ENCODE measurements around the gene RIPK4. TPM values are rescaled to one million over a fixed set of nuclear protein-coding genes. Genes with fewer than 3 reads are reported as not detected.

Gene RIPK4
- total and polyA plus RNA-seq, 7 donors, result 0.01 TPM; not detected in 6

DNA sequence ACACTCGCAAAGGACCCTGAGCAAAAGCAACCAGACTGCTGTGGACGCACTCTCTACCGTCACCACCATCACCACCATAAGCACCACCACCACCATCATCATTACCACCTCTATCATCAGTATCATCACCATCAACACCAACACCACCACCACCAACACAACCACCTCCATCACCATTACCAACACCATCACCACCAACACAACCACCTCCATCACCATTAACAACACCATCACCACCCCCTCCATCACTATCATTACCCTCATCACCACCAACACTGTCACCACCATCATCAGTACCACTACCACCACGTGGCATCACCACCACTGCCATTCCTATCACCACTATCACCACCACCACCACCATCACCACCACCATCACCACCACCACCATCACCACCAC, 38.8 kb upstream of the RIPK4 start:
- intact Hi-C loops (cut with DNase I), result no loop called here
- Histone ChIP-seq H3K4me3 (no peak overlapping the region), H3K27ac (no peak overlapping the region), H3K9me3 (no peaks in the 10 kb centered on the region), H3K27me3 (ENCODE audit: insufficient read depth in 3 of 3, low read length in 2 of 3) (no peaks in the 10 kb centered on the region), H3K4me1 (peaks cover 12% of the 10 kb centered on the region), H3K36me3 (ENCODE audit: insufficient read depth in 1 of 2, low read depth in 1 of 2) (peaks cover 0 to 38% of the 10 kb centered on the region in 2 donors)
- no peak for DNase-seq
- ATAC-seq, result no peak
- TF ChIP-seq, protein P1, sequence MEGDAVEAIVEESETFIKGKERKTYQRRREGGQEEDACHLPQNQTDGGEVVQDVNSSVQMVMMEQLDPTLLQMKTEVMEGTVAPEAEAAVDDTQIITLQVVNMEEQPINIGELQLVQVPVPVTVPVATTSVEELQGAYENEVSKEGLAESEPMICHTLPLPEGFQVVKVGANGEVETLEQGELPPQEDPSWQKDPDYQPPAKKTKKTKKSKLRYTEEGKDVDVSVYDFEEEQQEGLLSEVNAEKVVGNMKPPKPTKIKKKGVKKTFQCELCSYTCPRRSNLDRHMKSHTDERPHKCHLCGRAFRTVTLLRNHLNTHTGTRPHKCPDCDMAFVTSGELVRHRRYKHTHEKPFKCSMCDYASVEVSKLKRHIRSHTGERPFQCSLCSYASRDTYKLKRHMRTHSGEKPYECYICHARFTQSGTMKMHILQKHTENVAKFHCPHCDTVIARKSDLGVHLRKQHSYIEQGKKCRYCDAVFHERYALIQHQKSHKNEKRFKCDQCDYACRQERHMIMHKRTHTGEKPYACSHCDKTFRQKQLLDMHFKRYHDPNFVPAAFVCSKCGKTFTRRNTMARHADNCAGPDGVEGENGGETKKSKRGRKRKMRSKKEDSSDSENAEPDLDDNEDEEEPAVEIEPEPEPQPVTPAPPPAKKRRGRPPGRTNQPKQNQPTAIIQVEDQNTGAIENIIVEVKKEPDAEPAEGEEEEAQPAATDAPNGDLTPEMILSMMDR (IDR thresholded peaks at IDR 0.05), result no peak
- 96 to 100% (median 97%) methylated on average over 4 of the region's 4 CpGs for WGBS, 3 donors

DNA sequence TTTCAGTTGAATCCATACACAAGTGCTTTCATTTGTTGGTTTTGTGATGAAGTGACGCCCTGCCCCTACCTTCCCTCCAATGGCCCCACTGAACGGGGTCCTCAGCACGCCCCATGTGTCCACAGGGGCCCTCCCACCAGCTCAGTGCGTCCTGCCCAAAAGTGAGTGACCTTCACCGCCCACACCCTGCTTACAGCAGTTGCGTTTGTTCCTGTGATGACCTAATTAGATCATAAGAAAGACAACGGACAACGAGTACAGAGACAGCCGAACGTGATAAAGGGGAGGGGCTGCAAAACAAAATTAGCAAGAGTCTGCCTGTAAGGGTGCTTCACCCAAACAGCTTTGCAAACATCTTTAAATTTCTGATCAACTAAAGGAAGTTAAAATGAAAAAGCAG, 38.2 kb upstream of the RIPK4 start:
- 94 to 95% (median 94%) methylated on average over 10 of the region's 10 CpGs for WGBS, 3 donors
- H3K27ac ChIP-seq, result no peak overlapping the region
- TF ChIP-seq, protein P1 (IDR thresholded peaks at IDR 0.05), result no peak
- no peaks in the 10 kb centered on the region for H3K27me3 ChIP-seq (ENCODE audit: insufficient read depth in 3 of 3, low read length in 2 of 3)
- ATAC-seq (no peak), DNase-seq (no peak)
- H3K4me3 ChIP-seq, result no peak overlapping the region
- peaks cover 12% of the 10 kb centered on the region for H3K4me1 ChIP-seq
- intact Hi-C loops (cut with DNase I), result no loop called here
- peaks cover 0 to 38% of the 10 kb centered on the region in 2 donors for H3K36me3 ChIP-seq (ENCODE audit: insufficient read depth in 1 of 2, low read depth in 1 of 2)
- no peaks in the 10 kb centered on the region for H3K9me3 ChIP-seq

DNA sequence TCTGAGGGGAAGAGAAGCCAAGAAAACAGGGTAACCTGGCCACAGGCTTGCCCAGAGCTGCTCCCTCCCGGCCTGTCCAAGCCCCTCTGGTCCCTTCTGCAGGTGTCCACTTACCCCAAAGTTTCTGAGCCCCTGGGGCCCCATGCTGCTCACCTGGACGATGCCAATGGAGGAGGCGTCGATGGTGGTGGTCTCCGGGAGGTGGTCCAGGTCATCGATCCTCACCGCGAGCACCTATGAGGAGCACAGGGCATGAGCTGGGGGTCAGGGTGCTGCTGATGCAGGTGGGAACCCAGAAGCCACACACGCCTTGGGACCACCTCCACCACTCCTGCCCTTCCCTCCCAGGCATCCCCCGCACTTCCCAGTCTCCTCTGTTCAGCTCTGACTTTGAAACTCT, 37.5 kb upstream of the RIPK4 start:
- ATAC-seq (no peak), DNase-seq (no peak)
- intact Hi-C loops (cut with DNase I), result no loop called here
- Histone ChIP-seq H3K9me3 (no peaks in the 10 kb centered on the region), H3K4me1 (peaks cover 12% of the 10 kb centered on the region), H3K27me3 (ENCODE audit: insufficient read depth in 3 of 3, low read length in 2 of 3) (no peaks in the 10 kb centered on the region), H3K4me3 (no peak overlapping the region), H3K36me3 (ENCODE audit: insufficient read depth in 1 of 2, low read depth in 1 of 2) (peaks cover 0 to 38% of the 10 kb centered on the region in 2 donors), H3K27ac (no peak overlapping the region)
- WGBS, 3 donors, result 98 to 99% (median 98%) methylated on average over 7 to 10 of the region's 10 CpGs
- TF ChIP-seq, protein P1 (IDR thresholded peaks at IDR 0.05), result no peak

DNA sequence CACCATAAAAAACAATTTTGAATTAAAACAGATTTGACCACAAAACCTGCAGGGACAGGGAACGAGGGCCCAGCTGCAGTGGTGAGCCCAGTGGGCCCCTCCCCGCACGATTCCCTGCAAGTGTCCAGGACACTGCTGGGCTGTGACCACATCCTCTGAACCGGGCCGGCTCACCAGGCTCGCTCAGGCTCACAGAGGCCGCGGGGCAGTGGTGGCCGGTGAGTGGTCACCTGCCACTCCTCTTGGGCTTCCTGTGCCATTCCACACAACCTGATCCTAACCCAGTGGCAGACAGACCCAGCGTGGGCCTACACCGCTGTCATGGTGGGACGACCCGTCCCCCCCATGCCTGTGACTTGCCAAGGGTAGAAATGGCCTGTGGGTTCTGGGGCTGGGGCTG, 36.5 kb upstream of the RIPK4 start:
- ATAC-seq (peak in 2 of 4 donors; percentile 30 to 52), DNase-seq (no peak)
- WGBS, 3 donors, result 68 to 78% (median 69%) methylated on average over 13 of the region's 13 CpGs
- peaks cover 0 to 39% of the 10 kb centered on the region in 2 donors for H3K36me3 ChIP-seq (ENCODE audit: insufficient read depth in 1 of 2, low read depth in 1 of 2)
- TF ChIP-seq, protein P1 (IDR thresholded peaks at IDR 0.05), result no peak
- H3K27me3 ChIP-seq (ENCODE audit: insufficient read depth in 3 of 3, low read length in 2 of 3), result no peaks in the 10 kb centered on the region
- no peak overlapping the region for H3K4me3 ChIP-seq
- H3K9me3 ChIP-seq, result no peaks in the 10 kb centered on the region
- peaks cover 12% of the 10 kb centered on the region for H3K4me1 ChIP-seq
- no peak overlapping the region for H3K27ac ChIP-seq
- intact Hi-C loops (cut with DNase I), result no loop called here

DNA sequence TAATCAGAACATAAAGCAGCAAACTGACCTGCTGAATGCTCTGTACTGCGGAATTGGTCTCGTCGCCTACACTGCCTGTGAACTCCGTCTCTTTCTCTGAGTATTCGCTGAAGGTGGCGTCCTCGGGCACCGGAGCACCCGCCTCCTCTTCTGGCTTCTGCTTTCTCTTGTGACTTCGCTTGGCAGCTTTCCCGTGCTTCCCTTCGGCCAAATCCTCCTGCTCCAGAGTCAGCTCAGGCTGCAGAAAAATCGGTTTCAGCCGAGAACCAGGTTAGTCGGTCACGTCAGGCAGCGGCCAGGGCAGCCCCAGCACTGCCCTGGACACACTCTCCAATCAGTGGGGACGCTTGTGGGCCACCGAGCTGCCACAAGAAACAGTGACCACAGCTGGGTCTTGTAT, 35.8 kb upstream of the RIPK4 start:
- WGBS, 3 donors, result 16 to 28% (median 17%) methylated on average over 19 of the region's 19 CpGs
- Histone ChIP-seq H3K9me3 (no peaks in the 10 kb centered on the region), H3K27ac (no peak overlapping the region), H3K36me3 (ENCODE audit: insufficient read depth in 1 of 2, low read depth in 1 of 2) (peaks cover 0 to 42% of the 10 kb centered on the region in 2 donors), H3K4me1 (peaks cover 12% of the 10 kb centered on the region), H3K27me3 (ENCODE audit: insufficient read depth in 3 of 3, low read length in 2 of 3) (no peaks in the 10 kb centered on the region), H3K4me3 (peak overlapping the region; percentile 1)
- peak; percentile 69 to 90 (median 69) for ATAC-seq
- DNase-seq, result peak; percentile 63 to 86
- intact Hi-C loops (cut with DNase I), result no loop called here
- TF ChIP-seq, protein P1 (IDR thresholded peaks at IDR 0.05), result no peak

Data from psoas muscle (tissue), 8 donors.